NCI-H2227 (cell line): ENCODE data around the gene ADAMTS2.

Experiments
- DNase-seq: peaks from one replicate; lab custom pipeline; 2025; ENCODE audit not compliant: unreplicated experiment; lab: John Stamatoyannopoulos, UW

Gene ADAMTS2

GRCh38 chr5:179201986-179202385, 143.3 kb downstream of the ADAMTS2 start:
- DNase-seq: no peak

GRCh38 chr5:179199246-179199645, 146.0 kb downstream of the ADAMTS2 start:
- DNase-seq: no peak

GRCh38 chr5:179198825-179199224, 146.4 kb downstream of the ADAMTS2 start:
- DNase-seq: no peak

GRCh38 chr5:179196405-179197079, 148.7 kb downstream of the ADAMTS2 start:
- no peak for DNase-seq

- no peak for DNase-seq
Measured at GRCh38 chr5:179195561-179196404, 149.5 kb downstream of the ADAMTS2 start.

- no peak for DNase-seq
Measured at GRCh38 chr5:179194941-179195381, 150.3 kb downstream of the ADAMTS2 start.

GRCh38 chr5:179194201-179194910, 150.9 kb downstream of the ADAMTS2 start:
- no peak for DNase-seq

GRCh38 chr5:179193746-179194145, 151.5 kb downstream of the ADAMTS2 start:
- DNase-seq: no peak

GRCh38 chr5:179192891-179193470, 152.3 kb downstream of the ADAMTS2 start:
- no peak for DNase-seq

GRCh38 chr5:179192185-179192890, 152.9 kb downstream of the ADAMTS2 start:
- DNase-seq: no peak

- DNase-seq: no peak
Measured at GRCh38 chr5:179191506-179192184, 153.6 kb downstream of the ADAMTS2 start.

GRCh38 chr5:179190851-179191505, 154.3 kb downstream of the ADAMTS2 start:
- no peak for DNase-seq

GRCh38 chr5:179188636-179189035, 156.6 kb downstream of the ADAMTS2 start:
- no peak for DNase-seq

GRCh38 chr5:179187681-179188575, 157.3 kb downstream of the ADAMTS2 start:
- DNase-seq: no peak

- no peak for DNase-seq
Measured at GRCh38 chr5:179187229-179187678, 158.0 kb downstream of the ADAMTS2 start.

- DNase-seq: no peak
Measured at GRCh38 chr5:179186801-179187200, 158.5 kb downstream of the ADAMTS2 start.

GRCh38 chr5:179185941-179186411, 159.3 kb downstream of the ADAMTS2 start:
- DNase-seq: no peak

- no peak for DNase-seq
Measured at GRCh38 chr5:179185256-179185940, 159.9 kb downstream of the ADAMTS2 start.
